Tibial artery (tissue), 4 donors: Measurements from ENCODE around the gene KAT7.
A peak's percentile ranks its signal among the peaks of the same experiment; 100 is the strongest.

Experiments used
- DNase-seq, 2 donors: peaks; one replicate each; pipeline ENCODE4 v3.0.0-alpha.2; 2019
- H3K27ac ChIP-seq, 2 donors: fragments of 200-600 bp; sonication (generic) in 1 of 2; 1 replicate in 1 of 2; 2 replicates in 1 of 2; pipeline ENCODE4 v1.5.1; 2018 to 2019; ENCODE audit warnings: mild to moderate bottlenecking in 1 of 2
- H3K27me3 ChIP-seq, 2 donors: fragments of 200-600 bp; sonication (generic) in 1 of 2; one replicate each; pipeline versions ENCODE4 v1.5.1 to v1.6.0; 2016 to 2019
- H3K36me3 ChIP-seq, 3 donors: fragments of 200-600 bp; sonication (generic) in 2 of 3; one replicate each; pipeline ENCODE4 v1.5.1; 2016 to 2019; ENCODE audit warnings: mild to moderate bottlenecking in 2 of 3
- H3K4me1 ChIP-seq, 4 donors: fragments of 200-600 bp; sonication (generic) in 2 of 4; 1 replicate in 3 of 4; 2 replicates in 1 of 4; pipeline ENCODE4 v1.5.1; 2016 to 2019
- H3K4me3 ChIP-seq, 2 donors: fragments of 200-600 bp; sonication (generic) in 1 of 2; 1 replicate in 1 of 2; 2 replicates in 1 of 2; pipeline ENCODE4 v1.5.1; 2018 to 2019; ENCODE audit warnings: mild to moderate bottlenecking in 2 of 2
- H3K9me3 ChIP-seq, 3 donors: fragments of 200-600 bp; sonication (generic) in 1 of 3; one replicate each; pipeline ENCODE4 v1.5.1; 2016 to 2019
- CTCF ChIP-seq, 2 experiments: fragments of 200-600 bp in 1 of 2; fragments of 450-650 bp in 1 of 2; IDR thresholded peaks; one replicate each; pipeline ENCODE4 v1.5.1; 2017 to 2019; ENCODE audit warnings: antibody characterized with exemption in 2 of 2, mild to moderate bottlenecking in 1 of 2, moderate library complexity in 1 of 2
- intact Hi-C: fragments of 100-400 bp; cut with DNase I; formaldehyde crosslinking; loops from one replicate; pipeline ENCODE4 v1.15.0; 2023; ENCODE audit warnings: low total_unique reads

Gene KAT7

DNA sequence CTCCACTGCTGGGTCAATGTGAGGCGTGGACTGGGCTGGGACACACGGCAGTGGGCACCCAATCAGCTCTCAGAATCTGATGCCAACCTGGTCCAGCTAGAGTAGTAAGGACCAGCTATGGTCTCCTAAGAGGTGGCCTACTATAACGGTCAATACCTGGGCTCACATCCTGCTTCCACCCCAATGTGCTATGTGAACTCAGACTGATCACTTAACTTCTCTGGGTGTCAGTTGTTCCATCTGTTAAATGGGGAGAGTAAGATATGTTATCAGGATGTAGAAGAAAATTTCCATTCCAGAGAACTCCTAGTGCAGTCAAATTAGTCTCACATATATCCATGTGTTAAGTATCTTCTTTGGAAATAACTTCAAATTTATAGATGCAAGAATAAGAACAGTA is 38.8 kb upstream of the KAT7 start:
- TF ChIP-seq CTCF (IDR thresholded peaks at IDR 0.05): no peak
- DNase-seq: no peak
- Histone ChIP-seq H3K4me1 (no peaks in the 10 kb centered on the region), H3K4me3 (no peak overlapping the region), H3K27me3 (no peaks in the 10 kb centered on the region), H3K9me3 (no peaks in the 10 kb centered on the region), H3K36me3 (peaks cover 0 to 8% (median 0%) of the 10 kb centered on the region in 3 donors), H3K27ac (no peak overlapping the region)
- intact Hi-C loops: no loop called here

DNA sequence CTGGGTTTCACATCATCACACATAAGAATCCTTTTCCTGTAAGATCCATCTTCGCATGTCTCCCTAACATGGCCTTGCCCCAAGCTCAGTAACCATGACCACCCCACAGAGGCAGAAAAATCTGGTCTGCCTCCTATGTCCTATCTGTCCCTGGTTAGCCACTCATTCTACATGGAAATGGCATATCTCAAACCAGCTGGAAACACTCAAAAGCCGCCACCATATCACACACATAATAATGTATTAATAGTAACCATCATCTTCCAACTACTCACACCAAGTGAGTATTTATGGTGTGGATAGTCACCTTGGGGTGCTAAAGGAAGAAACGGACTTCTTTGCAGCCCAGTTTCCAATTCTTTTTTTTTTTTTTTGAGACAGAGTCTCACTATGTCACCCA is 36.0 kb upstream of the KAT7 start:
- Histone ChIP-seq H3K9me3 (no peaks in the 10 kb centered on the region), H3K27ac (no peak overlapping the region), H3K36me3 (peaks cover 0 to 8% (median 0%) of the 10 kb centered on the region in 3 donors), H3K4me1 (peaks cover 0 to 12% (median 3%) of the 10 kb centered on the region in 4 donors), H3K27me3 (no peaks in the 10 kb centered on the region), H3K4me3 (no peak overlapping the region)
- DNase-seq: no peak
- TF ChIP-seq CTCF (IDR thresholded peaks at IDR 0.05): no peak
- intact Hi-C loops: no loop called here

- no peak overlapping the region for H3K4me3 ChIP-seq
- no peaks in the 10 kb centered on the region for H3K36me3 ChIP-seq
- no peak overlapping the region for H3K27ac ChIP-seq
- no peak for TF ChIP-seq CTCF (IDR thresholded peaks at IDR 0.05)
- H3K27me3 ChIP-seq: no peaks in the 10 kb centered on the region
- intact Hi-C loops: no loop called here
- H3K9me3 ChIP-seq: no peaks in the 10 kb centered on the region
- DNase-seq: peak in 1 of 2 donors; percentile 47
- H3K4me1 ChIP-seq: peaks cover 0 to 13% (median 3%) of the 10 kb centered on the region in 4 donors
These were observed 34.5 kb upstream of the KAT7 start for GRCh38 chr17:49753959-49754391.

DNA sequence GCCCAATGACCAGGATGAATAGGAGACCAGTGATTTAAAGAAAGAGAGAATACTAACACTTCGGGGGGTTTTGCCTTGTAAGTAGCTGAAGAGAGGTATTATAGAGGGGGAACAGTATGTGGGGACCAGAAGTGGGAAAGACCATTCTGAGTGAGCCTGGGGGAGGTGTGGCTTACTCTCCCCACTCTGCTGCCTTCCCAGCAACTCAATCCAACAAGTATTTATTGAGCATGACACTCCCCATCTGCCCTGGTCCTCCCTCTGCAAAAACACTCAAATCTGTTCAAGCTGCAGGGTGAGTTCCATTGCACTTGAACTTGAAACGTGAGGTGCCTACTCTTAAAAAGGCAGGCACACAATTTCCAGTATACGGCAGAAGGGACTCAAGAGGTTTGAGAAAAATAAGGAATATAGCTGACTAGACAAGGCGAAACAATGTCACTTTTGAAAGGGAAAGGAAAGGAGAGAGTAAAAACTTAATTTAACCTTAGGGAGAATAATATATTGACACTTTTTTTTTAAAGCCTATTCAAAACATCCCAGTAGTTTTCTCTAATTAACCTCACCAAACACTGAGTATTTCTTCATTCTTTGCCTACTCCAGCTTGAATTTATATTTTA is 32.7 kb upstream of the KAT7 start:
- Histone ChIP-seq H3K27me3 (no peaks in the 10 kb centered on the region), H3K9me3 (no peaks in the 10 kb centered on the region), H3K4me3 (no peak overlapping the region), H3K4me1 (peaks cover 0 to 13% (median 3%) of the 10 kb centered on the region in 4 donors), H3K36me3 (no peaks in the 10 kb centered on the region), H3K27ac (no peak overlapping the region)
- no peak for TF ChIP-seq CTCF (IDR thresholded peaks at IDR 0.05)
- intact Hi-C loops: no loop called here
- DNase-seq: no peak

GRCh38 chr17:49756323-49757150 is 31.9 kb upstream of the KAT7 start:
- H3K27me3 ChIP-seq: no peaks in the 10 kb centered on the region
- no peaks in the 10 kb centered on the region for H3K9me3 ChIP-seq
- H3K4me1 ChIP-seq: peaks cover 0 to 13% (median 3%) of the 10 kb centered on the region in 4 donors
- DNase-seq: no peak
- peak overlapping the region in 1 of 2 donors; percentile 23 for H3K27ac ChIP-seq
- H3K36me3 ChIP-seq: no peaks in the 10 kb centered on the region
- no peak overlapping the region for H3K4me3 ChIP-seq
- intact Hi-C loops: no loop called here
- no peak for TF ChIP-seq CTCF (IDR thresholded peaks at IDR 0.05)
